Natural killer cell treated with Interleukin-12 subunit alpha and Interleukin-12 subunit beta and Interleukin-15 and Interleukin-18, amount 100 ng/mL, for 72 hours (primary cell): Measurements from ENCODE around the gene CCDC183. TPM values are rescaled to one million over a fixed set of nuclear protein-coding genes. Genes with fewer than 3 reads are reported as not detected.
A peak's percentile ranks its signal among the peaks of the same experiment; 100 is the strongest.

ENCODE experiments used
- ATAC-seq, 2 donors: fragments of 150-1000 bp; cut with Tn5 transposase in 1 of 2; sonication (Bioruptor Pico), chemical (Tn5 transposase) in 1 of 2; 2 replicates each; pipeline ENCODE4 v1.10.0; 2021
- DNase-seq: peaks from one replicate; pipeline ENCODE4 v3.0.0; 2022; ENCODE audit warnings: low spot score
- H3K27ac Mint-ChIP-seq, 2 donors: 1 replicate in 1 of 2; 2 replicates in 1 of 2; pipeline ENCODE4 v1.8.0; 2022; ENCODE audit warnings: mixed read lengths in 2 of 2, mild to moderate bottlenecking in 1 of 2, moderate library complexity in 1 of 2
- H3K27me3 Mint-ChIP-seq, 2 donors: 1 replicate in 1 of 2; 2 replicates in 1 of 2; pipeline ENCODE4 v1.8.0; 2022; ENCODE audit warnings: mixed read lengths in 2 of 2
- H3K36me3 Mint-ChIP-seq: one replicate; pipeline ENCODE4 v1.8.0; 2022; ENCODE audit warnings: mixed read lengths
- H3K4me1 Mint-ChIP-seq, 2 donors: 1 replicate in 1 of 2; 2 replicates in 1 of 2; pipeline ENCODE4 v1.8.0; 2022; ENCODE audit warnings: low read depth in 2 of 2, mixed read lengths in 2 of 2, mild to moderate bottlenecking in 1 of 2
- H3K4me3 Mint-ChIP-seq: one replicate; pipeline ENCODE4 v1.8.0; 2022; ENCODE audit warnings: mixed read lengths
- H3K9me3 Mint-ChIP-seq: 2 replicates; pipeline ENCODE4 v1.8.0; 2022; ENCODE audit warnings: mixed read lengths
- total RNA-seq, 2 donors: library from RNA; stranded (reverse); gene quantifications; one replicate each; pipeline ENCODE4 v1.2.3, GENCODE V29; 2022

Gene CCDC183
- total RNA-seq, result under 1 TPM; 0.38 to 0.45 TPM

- peaks cover 0 to 6% of the 10 kb centered on the region in 2 donors for H3K27me3 Mint-ChIP-seq
- H3K27ac Mint-ChIP-seq, result no peak within 1 kb of the TSS
- no peaks in the 10 kb centered on the region for H3K9me3 Mint-ChIP-seq
- no peak for DNase-seq
- H3K4me3 Mint-ChIP-seq, result no peak within 1 kb of the TSS
- H3K36me3 Mint-ChIP-seq, result no peaks in the 10 kb centered on the region
- peaks cover 5% of the 10 kb centered on the region in 2 donors for H3K4me1 Mint-ChIP-seq
- no peak for ATAC-seq
These were observed at the start of gene CCDC183 for GRCh38 chr9:136796238-136796774. CCDC183 (plus strand) TSS chr9:136796338; CDS start chr9:136796398, 60 bp downstream.

GRCh38 chr9:136746621-136747020, 49.5 kb upstream of the CCDC183 start:
- Mint-ChIP-seq H3K4me1 (peaks cover 0 to 5% of the 10 kb centered on the region in 2 donors), H3K27me3 (peaks cover 0 to 6% of the 10 kb centered on the region in 2 donors), H3K27ac (no peak overlapping the region), H3K4me3 (no peak overlapping the region), H3K9me3 (peaks cover under 1% of the 10 kb centered on the region), H3K36me3 (peaks cover 3% of the 10 kb centered on the region)
- ATAC-seq (no peak), DNase-seq (no peak)

GRCh38 chr9:136747161-136748060, 48.7 kb upstream of the CCDC183 start:
- DNase-seq (no peak), ATAC-seq (no peak)
- no peak overlapping the region for H3K4me3 Mint-ChIP-seq
- peaks cover 10% of the 10 kb centered on the region for H3K36me3 Mint-ChIP-seq
- no peak overlapping the region for H3K27ac Mint-ChIP-seq
- peaks cover 0 to 5% of the 10 kb centered on the region in 2 donors for H3K4me1 Mint-ChIP-seq
- peaks cover 4% of the 10 kb centered on the region for H3K9me3 Mint-ChIP-seq
- peaks cover 3 to 7% of the 10 kb centered on the region in 2 donors for H3K27me3 Mint-ChIP-seq

- peaks cover 16% of the 10 kb centered on the region for H3K36me3 Mint-ChIP-seq
- H3K9me3 Mint-ChIP-seq, result peaks cover 8% of the 10 kb centered on the region
- no peak for ATAC-seq
- H3K27me3 Mint-ChIP-seq, result peaks cover 9 to 10% of the 10 kb centered on the region in 2 donors
- no peak within 1 kb of the TSS for H3K27ac Mint-ChIP-seq
- no peak for DNase-seq
- H3K4me1 Mint-ChIP-seq, result peaks cover 0 to 5% of the 10 kb centered on the region in 2 donors
- no peak within 1 kb of the TSS for H3K4me3 Mint-ChIP-seq
These were observed 47.9 kb upstream of the CCDC183 start, which contains the start of gene LCN6 for GRCh38 chr9:136748201-136748600. LCN6 (minus strand) TSS chr9:136748525; CDS start chr9:136748483, 42 bp downstream.

- Mint-ChIP-seq H3K27ac (no peak overlapping the region), H3K27me3 (peaks cover 9 to 10% of the 10 kb centered on the region in 2 donors), H3K4me1 (peaks cover 0 to 5% of the 10 kb centered on the region in 2 donors), H3K9me3 (peaks cover 8% of the 10 kb centered on the region), H3K4me3 (no peak overlapping the region), H3K36me3 (peaks cover 16% of the 10 kb centered on the region)
- ATAC-seq (no peak), DNase-seq (no peak)
These were observed 47.2 kb upstream of the CCDC183 start for GRCh38 chr9:136748666-136749611.

GRCh38 chr9:136750526-136750925, 45.6 kb upstream of the CCDC183 start:
- Mint-ChIP-seq H3K4me3 (no peak overlapping the region), H3K4me1 (peaks cover 0 to 5% of the 10 kb centered on the region in 2 donors), H3K27me3 (peaks cover 9 to 10% of the 10 kb centered on the region in 2 donors), H3K36me3 (peaks cover 16% of the 10 kb centered on the region), H3K27ac (no peak overlapping the region), H3K9me3 (peaks cover 8% of the 10 kb centered on the region)
- ATAC-seq, result peak in 1 of 2 donors; percentile 78
- no peak for DNase-seq

- ATAC-seq (no peak), DNase-seq (no peak)
- Mint-ChIP-seq H3K36me3 (peaks cover 16% of the 10 kb centered on the region), H3K9me3 (peaks cover 11% of the 10 kb centered on the region), H3K27me3 (peaks cover 9 to 10% of the 10 kb centered on the region in 2 donors), H3K27ac (no peak overlapping the region), H3K4me3 (no peak overlapping the region), H3K4me1 (peaks cover 0 to 5% of the 10 kb centered on the region in 2 donors)
These were observed 44.9 kb upstream of the CCDC183 start for GRCh38 chr9:136751244-136751643.

GRCh38 chr9:136751814-136752213, 44.3 kb upstream of the CCDC183 start:
- H3K4me1 Mint-ChIP-seq, result peaks cover 0 to 5% of the 10 kb centered on the region in 2 donors
- H3K27me3 Mint-ChIP-seq, result peaks cover 9 to 10% of the 10 kb centered on the region in 2 donors
- DNase-seq, result no peak
- no peak overlapping the region for H3K27ac Mint-ChIP-seq
- H3K9me3 Mint-ChIP-seq, result peaks cover 11% of the 10 kb centered on the region
- peaks cover 16% of the 10 kb centered on the region for H3K36me3 Mint-ChIP-seq
- no peak overlapping the region for H3K4me3 Mint-ChIP-seq
- no peak for ATAC-seq

- ATAC-seq, result no peak
- H3K27me3 Mint-ChIP-seq, result peaks cover 9 to 10% of the 10 kb centered on the region in 2 donors
- peaks cover 11% of the 10 kb centered on the region for H3K9me3 Mint-ChIP-seq
- peaks cover 0 to 5% of the 10 kb centered on the region in 2 donors for H3K4me1 Mint-ChIP-seq
- no peak for DNase-seq
- H3K36me3 Mint-ChIP-seq, result peaks cover 16% of the 10 kb centered on the region
- no peak overlapping the region for H3K27ac Mint-ChIP-seq
- no peak overlapping the region for H3K4me3 Mint-ChIP-seq
These were observed 42.6 kb upstream of the CCDC183 start for GRCh38 chr9:136753371-136754058.

GRCh38 chr9:136754059-136754572, 42.0 kb upstream of the CCDC183 start:
- DNase-seq (no peak), ATAC-seq (no peak)
- Mint-ChIP-seq H3K4me1 (peaks cover 0 to 5% of the 10 kb centered on the region in 2 donors), H3K9me3 (peaks cover 11% of the 10 kb centered on the region), H3K36me3 (peaks cover 16% of the 10 kb centered on the region), H3K27ac (no peak overlapping the region), H3K4me3 (no peak overlapping the region), H3K27me3 (peaks cover 9 to 10% of the 10 kb centered on the region in 2 donors)

GRCh38 chr9:136754626-136755301, 41.4 kb upstream of the CCDC183 start:
- Mint-ChIP-seq H3K9me3 (peaks cover 11% of the 10 kb centered on the region), H3K4me3 (no peak overlapping the region), H3K27me3 (peaks cover 9 to 10% of the 10 kb centered on the region in 2 donors), H3K27ac (no peak overlapping the region), H3K4me1 (peaks cover 0 to 5% of the 10 kb centered on the region in 2 donors), H3K36me3 (peaks cover 16% of the 10 kb centered on the region)
- DNase-seq (no peak), ATAC-seq (no peak)
